IPS-NIHi7 (cell line): ENCODE data around the gene SHF.
"Not testable (repeated sequence)": the region's sequence is repeated elsewhere in the genome, so short reads cannot be mapped to it uniquely, and the experiment has no call there.

Source experiments
- DNase-seq: peaks from one replicate; pipeline ENCODE4 v3.0.0; 2012; ENCODE audit warnings: mixed read lengths; ENCODE audit errors: extremely low spot score

SHF gene

GRCh38 chr15:45146405-45146804 is 41.4 kb downstream of the SHF start:
- no peak for DNase-seq

DNA sequence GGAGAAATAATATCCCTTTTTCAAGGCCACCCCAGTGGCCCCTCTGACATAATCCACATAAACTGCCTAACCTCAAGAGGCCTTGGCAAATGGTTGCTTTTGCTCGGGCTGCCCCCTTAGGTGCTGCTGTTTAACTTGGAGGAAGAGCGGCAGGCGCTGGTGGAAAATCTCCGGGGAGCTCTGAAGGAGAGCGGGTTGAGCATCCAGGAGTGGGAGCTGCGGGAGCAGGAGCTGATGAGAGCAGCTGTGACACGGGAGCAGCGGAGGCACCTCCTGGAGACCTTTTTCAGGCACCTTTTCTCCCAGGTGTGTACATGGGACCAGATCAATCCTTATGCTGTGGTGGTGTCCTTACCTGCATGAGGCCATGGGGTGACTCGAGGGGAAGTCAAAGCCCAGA is 43.0 kb downstream of the SHF start:
- no peak for DNase-seq

DNA sequence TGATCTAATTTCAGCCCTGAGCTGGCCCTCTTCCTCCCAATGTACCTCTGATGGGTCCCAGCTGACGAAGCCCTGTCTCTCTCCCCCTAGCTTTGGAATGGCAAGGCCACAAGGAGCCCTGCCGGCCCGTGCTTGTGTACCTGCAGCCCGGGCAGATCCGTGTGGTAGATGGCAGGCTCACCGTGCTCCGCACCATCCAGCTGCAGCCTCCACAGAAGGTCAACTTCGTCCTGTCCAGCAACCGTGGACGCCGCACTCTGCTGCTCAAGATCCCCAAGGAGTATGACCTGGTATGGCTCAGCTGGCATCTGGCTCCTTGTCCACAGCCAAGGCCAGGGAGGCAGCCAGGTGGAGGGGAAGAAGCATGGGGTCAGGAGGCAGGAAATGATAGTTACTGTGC is 43.8 kb downstream of the SHF start:
- DNase-seq = no peak

- DNase-seq = no peak
Measured at GRCh38 chr15:45143056-45143455, 44.7 kb downstream of the SHF start.

DNA sequence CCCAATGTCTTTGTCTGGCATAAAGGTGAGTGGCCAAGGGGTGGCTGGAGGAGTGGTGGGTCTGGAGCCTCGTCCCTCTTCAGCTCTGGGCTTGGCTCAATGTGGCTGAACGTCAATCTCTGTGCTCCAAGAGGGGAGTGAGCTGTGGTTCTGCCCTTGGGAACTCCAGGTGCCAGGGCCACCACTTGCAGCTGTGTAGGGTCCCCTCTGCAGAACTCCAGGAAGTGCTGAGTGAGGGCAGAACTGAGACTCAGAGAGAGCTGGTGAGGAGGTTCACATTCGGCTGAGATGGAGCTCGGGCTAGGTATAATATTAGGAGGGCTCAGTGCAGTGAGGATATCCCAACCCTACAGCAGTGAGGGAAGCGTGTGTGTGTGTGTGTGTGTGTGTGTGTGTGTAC is 46.4 kb downstream of the SHF start:
- no peak for DNase-seq

GRCh38 chr15:45140557-45141250 is 47.1 kb downstream of the SHF start:
- no peak for DNase-seq

- no peak for DNase-seq
Measured at GRCh38 chr15:45139770-45140169, 48.0 kb downstream of the SHF start.

GRCh38 chr15:45138814-45139765 is 48.7 kb downstream of the SHF start:
- no peak for DNase-seq

DNA sequence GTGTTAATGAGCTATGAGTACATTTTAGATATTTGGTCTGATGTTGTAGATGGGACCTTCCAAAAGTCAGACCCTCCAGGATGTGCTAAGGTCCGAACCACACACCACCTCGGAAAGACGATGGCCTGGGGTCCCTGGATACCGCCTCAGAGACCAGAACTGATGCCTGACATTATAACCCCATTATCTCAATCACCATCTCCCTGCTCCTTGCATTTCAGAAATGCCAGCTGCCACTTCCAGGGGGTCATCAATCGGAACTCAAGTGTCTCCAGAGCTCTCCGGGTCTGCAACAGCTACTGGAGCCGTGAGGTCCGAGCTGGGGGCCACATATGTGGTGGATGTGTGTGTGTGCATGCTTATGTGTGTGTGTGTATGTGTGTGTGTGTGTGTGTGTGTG is 50.1 kb downstream of the SHF start:
- no peak for DNase-seq

DNA sequence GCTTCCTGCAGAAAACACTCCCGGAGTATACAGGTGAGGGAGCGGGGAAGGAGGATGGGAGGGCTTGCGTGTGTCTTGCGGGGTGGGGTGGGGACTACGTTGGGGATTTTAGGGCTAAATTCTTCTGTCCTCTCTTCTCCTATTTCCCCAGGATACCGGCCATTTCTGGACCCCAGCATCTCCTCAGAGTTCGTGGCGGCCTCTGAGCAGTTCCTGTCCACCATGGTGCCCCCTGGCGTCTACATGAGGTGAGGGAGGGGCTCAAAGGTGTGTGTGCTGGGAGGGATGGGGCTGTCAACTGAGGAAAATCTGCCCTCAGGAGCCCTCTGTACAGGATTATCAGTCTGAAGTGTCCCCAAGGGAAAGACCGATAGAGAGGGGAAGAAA is 51.4 kb downstream of the SHF start:
- DNase-seq = peak; percentile 67

GRCh38 chr15:45135705-45136377 is 51.9 kb downstream of the SHF start:
- not testable (repeated sequence) for DNase-seq

- peak; percentile 43 for DNase-seq
Measured at GRCh38 chr15:45134682-45135604, 52.8 kb downstream of the SHF start.

GRCh38 chr15:45134046-45134445 is 53.7 kb downstream of the SHF start:
- no peak for DNase-seq

GRCh38 chr15:45133561-45133920 is 54.2 kb downstream of the SHF start:
- DNase-seq = no peak

- DNase-seq = no peak
Measured at GRCh38 chr15:45132844-45133560, 54.8 kb downstream of the SHF start.

DNA sequence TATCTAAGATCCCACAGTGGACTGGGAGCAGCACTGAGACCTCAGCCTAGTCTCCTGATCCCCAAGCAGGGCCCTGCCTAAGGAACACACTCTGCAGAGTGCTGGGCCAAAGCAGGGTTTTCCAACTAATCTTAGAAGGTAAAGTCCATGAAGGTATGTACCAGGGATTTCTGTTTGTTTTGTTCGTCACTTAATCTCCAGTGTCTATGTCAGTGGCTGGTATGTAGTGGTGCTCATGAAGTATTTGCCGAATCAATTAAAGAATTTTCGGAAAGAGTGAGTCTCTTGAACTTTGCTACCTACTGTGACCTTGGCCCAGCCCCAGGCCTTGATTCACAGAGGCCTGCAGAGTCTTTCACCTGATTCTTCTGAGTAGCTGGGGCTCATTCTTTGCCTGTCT is 56.3 kb downstream of the SHF start:
- no peak for DNase-seq

DNA sequence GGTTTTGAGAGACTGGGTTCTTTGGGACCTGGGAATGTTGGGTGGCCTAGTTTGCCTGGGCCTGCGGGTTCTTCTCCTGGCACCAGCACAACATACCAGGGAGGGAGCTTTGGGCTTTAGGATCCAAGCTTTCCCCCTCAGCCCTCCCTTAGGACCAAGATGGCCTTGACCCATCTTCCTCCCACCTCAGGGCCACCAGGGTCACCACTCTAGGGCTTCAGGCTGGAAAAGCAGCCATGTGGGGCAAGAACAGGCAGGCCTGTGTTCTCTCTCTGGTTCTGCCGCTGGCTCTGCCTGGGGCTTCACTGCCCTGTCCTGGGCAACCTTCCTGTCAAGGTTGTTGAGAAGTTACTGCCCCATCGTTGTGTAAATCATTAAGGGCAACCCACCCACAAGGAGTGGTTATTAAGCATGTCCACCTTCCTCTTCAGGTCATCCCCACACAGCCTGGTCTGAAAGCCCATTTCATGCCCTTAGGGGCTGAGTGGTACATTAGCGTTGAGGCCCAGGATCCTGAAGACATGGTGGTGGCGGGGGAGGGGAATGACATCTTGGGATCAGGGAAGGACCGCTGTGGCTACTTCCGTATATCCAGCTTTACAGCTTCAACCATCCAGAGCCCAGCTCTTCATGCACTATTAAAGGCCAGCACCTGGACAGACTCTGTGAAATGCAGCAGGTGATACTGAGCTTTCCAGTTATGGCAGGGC is 57.3 kb downstream of the SHF start:
- no peak for DNase-seq

- peak; percentile 73 for DNase-seq
Measured at GRCh38 chr15:45129651-45130129, 58.1 kb downstream of the SHF start, which contains the start of the genes DUOX1 and DUOXA1. Gene DUOX1, plus strand, starts transcription at chr15:45129994. Its CDS starts 1,973 bp downstream, at chr15:45131967. Gene DUOXA1, minus strand, starts transcription at chr15:45129879. Its CDS starts 6,865 bp downstream, at chr15:45123014.

DNA sequence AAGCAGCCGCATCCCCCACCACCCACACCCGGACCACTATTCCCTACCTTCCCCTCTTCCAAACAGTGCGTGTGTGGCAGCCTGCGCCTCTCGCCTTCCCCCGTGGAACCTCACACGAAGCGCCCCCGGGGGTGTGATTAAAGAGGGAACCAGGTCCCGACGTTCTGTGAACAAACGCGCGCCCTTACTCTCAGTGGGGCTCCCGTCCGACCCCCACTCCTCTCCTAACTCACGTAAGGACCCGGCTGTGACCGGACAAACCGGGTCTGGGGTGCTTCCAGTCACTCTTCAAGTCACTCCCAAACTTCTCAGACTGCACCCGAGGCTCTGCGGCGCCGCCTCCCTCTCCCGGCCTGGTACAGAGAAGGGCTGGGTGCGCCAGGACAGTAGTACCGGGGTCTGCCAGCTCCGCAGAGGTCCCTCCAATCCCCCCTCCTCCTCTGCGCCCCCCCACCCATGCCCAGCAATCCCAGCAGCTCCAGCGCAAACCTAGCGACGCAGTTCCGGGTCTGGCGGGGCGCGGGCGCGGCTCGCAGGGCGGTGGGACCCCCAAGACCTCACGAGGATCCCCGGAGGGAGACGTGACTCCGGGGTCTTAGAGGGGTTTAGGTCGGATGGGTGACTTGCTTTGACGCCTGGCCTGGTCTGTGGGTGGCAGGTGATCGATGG is 58.7 kb downstream of the SHF start:
- no peak for DNase-seq
